T-cell (primary cell): ENCODE measurements around the gene C3orf62. TPM values are rescaled to one million over a fixed set of nuclear protein-coding genes. Genes with fewer than 3 reads are reported as not detected.
"Not testable (repeated sequence)": the region's sequence is repeated elsewhere in the genome, so short reads cannot be mapped to it uniquely, and the experiment has no call there.

Experiments used
- ATAC-seq, 4 experiments: fragments of 200-7000 bp in 3 of 4; fragments of 150-1000 bp in 1 of 4; cut with Tn5 transposase; replicated peaks in 1 of 4; 1 replicate in 3 of 4; 2 replicates in 1 of 4; pipeline ENCODE4 v1.10.0; 2021; ENCODE audit warnings: moderate library complexity in 3 of 4, mild to moderate bottlenecking in 2 of 4, moderate number of reproducible peaks in 1 of 4
- CTCF ChIA-PET, 2 donors: fragments of 300-600 bp; sonication (Branson Sonifier 250); formaldehyde crosslinking; loops; one replicate each; lab custom pipeline; 2022; ENCODE audit warnings: antibody characterized with exemption in 2 of 2; lab: Charles Lee
- POLR2A ChIA-PET, 2 donors: fragments of 300-600 bp; sonication (Branson Sonifier 250); formaldehyde crosslinking; loops; one replicate each; lab custom pipeline; 2022; ENCODE audit warnings: antibody characterized with exemption in 2 of 2; lab: Charles Lee
- DNase-seq, 35 experiments: peaks; one replicate each; pipeline versions ENCODE4 v3.0.0 to v3.0.0-alpha.2; 2013 to 2023
- H3K27ac ChIP-seq: one replicate; pipeline ENCODE4 v1.5.1; 2013; ENCODE audit warnings: low read length
- H3K27me3 ChIP-seq, 2 experiments: replicated peaks in 1 of 2; 1 replicate in 1 of 2; 2 replicates in 1 of 2; pipeline versions ENCODE4 v1.6.1 to v1.7.0; 2013; ENCODE audit warnings: low read length in 1 of 2, mixed read lengths in 1 of 2; ENCODE audit not compliant: control insufficient read depth in 2 of 2, insufficient read depth in 2 of 2; ENCODE audit errors: extremely low read depth in 1 of 2
- H3K36me3 ChIP-seq, 2 donors: 1 replicate in 1 of 2; 2 replicates in 1 of 2; pipeline versions ENCODE4 v1.6.1 to v1.7.0; 2013; ENCODE audit warnings: low read length in 1 of 2; ENCODE audit not compliant: control insufficient read depth in 2 of 2, insufficient read depth in 1 of 2; ENCODE audit errors: extremely low read depth in 1 of 2
- H3K4me1 ChIP-seq, 2 experiments: 1 replicate in 1 of 2; 2 replicates in 1 of 2; pipeline versions ENCODE4 v1.6.1 to v1.7.0; 2013; ENCODE audit warnings: low read length in 2 of 2, mixed read lengths in 1 of 2; ENCODE audit not compliant: insufficient read depth in 2 of 2, control insufficient read depth in 1 of 2; ENCODE audit errors: extremely low read depth in 1 of 2
- H3K4me3 ChIP-seq, 2 donors: 1 replicate in 1 of 2; 2 replicates in 1 of 2; pipeline versions ENCODE4 v1.5.1 to v1.7.0; 2013; ENCODE audit warnings: mild to moderate bottlenecking in 2 of 2, low read length in 1 of 2, moderate library complexity in 1 of 2; ENCODE audit not compliant: control insufficient read depth in 1 of 2; ENCODE audit errors: extremely low read depth in 1 of 2
- H3K9me3 ChIP-seq: 2 replicates; pipeline ENCODE4 v1.7.0; 2013
- H3K27ac Mint-ChIP-seq, 2 donors: one replicate each; pipeline ENCODE4 v1.8.0; 2020 to 2021; ENCODE audit warnings: mild to moderate bottlenecking in 2 of 2, mixed read lengths in 2 of 2
- H3K27me3 Mint-ChIP-seq, 2 donors: one replicate each; pipeline ENCODE4 v1.8.0; 2021 to 2022; ENCODE audit warnings: mixed read lengths in 2 of 2
- H3K36me3 Mint-ChIP-seq: one replicate; pipeline ENCODE4 v1.8.0; 2021; ENCODE audit warnings: mixed read lengths
- H3K4me1 Mint-ChIP-seq, 3 donors: one replicate each; pipeline ENCODE4 v1.8.0; 2020 to 2022; ENCODE audit warnings: mixed read lengths in 3 of 3, mild to moderate bottlenecking in 1 of 3
- H3K4me3 Mint-ChIP-seq, 3 donors: one replicate each; pipeline ENCODE4 v1.8.0; 2020 to 2022; ENCODE audit warnings: mild to moderate bottlenecking in 3 of 3, mixed read lengths in 3 of 3, moderate library complexity in 3 of 3
- H3K9me3 Mint-ChIP-seq, 3 donors: one replicate each; pipeline ENCODE4 v1.8.0; 2020 to 2022; ENCODE audit warnings: mixed read lengths in 3 of 3
- WGBS: methylation state at CpG from one replicate; pipeline ENCODE4 v1.1.5; 2013; ENCODE audit warnings: missing lambda C conversion rate; ENCODE audit not compliant: insufficient coverage; 5-methylcytosine and 5-hydroxymethylcytosine counted together
- total RNA-seq, 35 experiments: library from RNA in 6 of 35; stranded (reverse) in 6 of 35; fragments of 120-200 nt in 1 of 35; gene quantifications; one replicate each; pipeline versions ENCODE4 v1.2.1 to v1.2.4 and lab custom pipeline; 2013 to 2026

The C3orf62 gene
- total RNA-seq, 5 donors from 2014 or later (not counting 1 experiment from before 2014, with no cell fraction given), result 8.5 to 12.8 (median 10.9) TPM

- ATAC-seq (no peak), DNase-seq (no peak)
- H3K36me3 Mint-ChIP-seq, result no peaks in the 10 kb centered on the region
- peaks cover 0 to 2% of the 10 kb centered on the region in 2 donors for H3K27me3 Mint-ChIP-seq
- no peak overlapping the region for H3K27ac Mint-ChIP-seq
- Histone ChIP-seq H3K27ac (no peak overlapping the region), H3K36me3 (no peaks in the 10 kb centered on the region), H3K4me1 (no peaks in the 10 kb centered on the region), H3K9me3 (no peaks in the 10 kb centered on the region), H3K27me3 (no peaks in the 10 kb centered on the region), H3K4me3 (no peak overlapping the region)
- POLR2A ChIA-PET, result no interaction called here
- CTCF ChIA-PET, result no interaction called here
- H3K4me1 Mint-ChIP-seq, result no peaks in the 10 kb centered on the region
- no peaks in the 10 kb centered on the region for H3K9me3 Mint-ChIP-seq
- no peak overlapping the region for H3K4me3 Mint-ChIP-seq
Measured at GRCh38 chr3:49248840-49249227, 28.2 kb downstream of the C3orf62 start.

GRCh38 chr3:49244581-49245205, 32.3 kb downstream of the C3orf62 start:
- CTCF ChIA-PET, result no interaction called here

GRCh38 chr3:49240091-49240490, 36.9 kb downstream of the C3orf62 start:
- H3K9me3 ChIP-seq, H3K4me1 ChIP-seq, H3K4me1 Mint-ChIP-seq, H3K9me3 Mint-ChIP-seq, DNase-seq, H3K36me3 ChIP-seq, H3K27me3 Mint-ChIP-seq, POLR2A ChIA-PET, H3K4me3 Mint-ChIP-seq, H3K27ac ChIP-seq, H3K4me3 ChIP-seq, ATAC-seq, H3K27ac Mint-ChIP-seq, H3K36me3 Mint-ChIP-seq: not testable (repeated sequence)
- peaks cover 0 to 14% of the 10 kb centered on the region in 2 experiments for H3K27me3 ChIP-seq
- 92% methylated on average over 5 of the region's 11 CpGs for WGBS
- CTCF ChIA-PET, result interaction anchor here in 1 of 2 donors (0.7 kb wide), 2 partner anchors 101 to 428 kb away, joined by 3 to 5 read pairs; no protein-coding TSS in a partner anchor

More at GRCh38 chr3:49244581-49245205, 32.3 kb downstream of the C3orf62 start:
- DNase-seq (no peak), ATAC-seq (no peak)
- H3K4me3 ChIP-seq, result no peak overlapping the region
- POLR2A ChIA-PET, result no interaction called here
- Mint-ChIP-seq H3K27me3 (peaks cover 0 to 4% of the 10 kb centered on the region in 2 donors), H3K9me3 (no peaks in the 10 kb centered on the region), H3K27ac (no peak overlapping the region), H3K4me3 (no peak overlapping the region), H3K4me1 (no peaks in the 10 kb centered on the region), H3K36me3 (no peaks in the 10 kb centered on the region)
- H3K27ac ChIP-seq, result no peak overlapping the region
- peaks cover 0 to 11% of the 10 kb centered on the region in 2 experiments for H3K27me3 ChIP-seq
- H3K9me3 ChIP-seq, result no peaks in the 10 kb centered on the region
- WGBS, result 43% methylated on average over 1 of the region's 1 CpG
- H3K4me1 ChIP-seq, result no peaks in the 10 kb centered on the region
- no peaks in the 10 kb centered on the region for H3K36me3 ChIP-seq

GRCh38 chr3:49238274-49239127, 38.5 kb downstream of the C3orf62 start:
- H3K36me3 Mint-ChIP-seq, result no peaks in the 10 kb centered on the region
- Histone ChIP-seq H3K27ac (no peak overlapping the region), H3K4me3 (no peak overlapping the region), H3K9me3 (no peaks in the 10 kb centered on the region), H3K27me3 (peaks cover 0 to 14% of the 10 kb centered on the region in 2 experiments), H3K4me1 (no peaks in the 10 kb centered on the region), H3K36me3 (no peaks in the 10 kb centered on the region)
- H3K27me3 Mint-ChIP-seq, result peaks cover 0 to 5% of the 10 kb centered on the region in 2 donors
- DNase-seq (peak in 1 of 35 experiments; percentile 20), ATAC-seq (no peak)
- POLR2A ChIA-PET, result interaction anchor here in 1 of 2 donors (0.6 kb wide), 1 partner anchor 375 kb away, joined by 3 read pairs; no protein-coding TSS in a partner anchor
- H3K4me1 Mint-ChIP-seq, result no peaks in the 10 kb centered on the region
- WGBS, result 43% methylated on average over 3 of the region's 9 CpGs
- peaks cover 7 to 13% (median 11%) of the 10 kb centered on the region in 3 donors for H3K9me3 Mint-ChIP-seq
- CTCF ChIA-PET, result interaction anchor here in 1 of 2 donors (0.6 kb wide), 1 partner anchor 1302 kb away, joined by 3 read pairs; no protein-coding TSS in a partner anchor
- no peak overlapping the region for H3K27ac Mint-ChIP-seq
- H3K4me3 Mint-ChIP-seq, result no peak overlapping the region

- no peaks in the 10 kb centered on the region for H3K36me3 ChIP-seq
- Mint-ChIP-seq H3K4me3 (no peak overlapping the region), H3K27ac (no peak overlapping the region), H3K9me3 (peaks cover 8 to 24% (median 22%) of the 10 kb centered on the region in 3 donors), H3K36me3 (peaks cover 5% of the 10 kb centered on the region), H3K4me1 (no peaks in the 10 kb centered on the region), H3K27me3 (peaks cover 0 to 8% of the 10 kb centered on the region in 2 donors)
- ChIA-PET POLR2A (no interaction called here), CTCF (no interaction called here)
- no CpG with 5 or more reads among the region's 3 CpGs for WGBS
- no peak for DNase-seq
- peaks cover 0 to 14% of the 10 kb centered on the region in 2 experiments for H3K27me3 ChIP-seq
- no peak for ATAC-seq
- H3K4me3 ChIP-seq, result no peak overlapping the region
- no peaks in the 10 kb centered on the region for H3K4me1 ChIP-seq
- no peaks in the 10 kb centered on the region for H3K9me3 ChIP-seq
- no peak overlapping the region for H3K27ac ChIP-seq
Measured at GRCh38 chr3:49237344-49237743, 39.7 kb downstream of the C3orf62 start.

GRCh38 chr3:49236226-49236625, 40.8 kb downstream of the C3orf62 start:
- H3K27ac ChIP-seq, result no peak overlapping the region
- POLR2A ChIA-PET, result no interaction called here
- peaks cover 0 to 15% of the 10 kb centered on the region in 2 donors for H3K27me3 Mint-ChIP-seq
- no peak for DNase-seq
- peaks cover 0 to 10% of the 10 kb centered on the region in 2 experiments for H3K27me3 ChIP-seq
- no peaks in the 10 kb centered on the region for H3K4me1 Mint-ChIP-seq
- peaks cover 12 to 29% (median 26%) of the 10 kb centered on the region in 3 donors for H3K9me3 Mint-ChIP-seq
- H3K27ac Mint-ChIP-seq, result no peak overlapping the region
- H3K36me3 Mint-ChIP-seq, result peaks cover 8% of the 10 kb centered on the region
- no peaks in the 10 kb centered on the region for H3K36me3 ChIP-seq
- no peaks in the 10 kb centered on the region for H3K4me1 ChIP-seq
- no peaks in the 10 kb centered on the region for H3K9me3 ChIP-seq
- CTCF ChIA-PET, result no interaction called here
- no peak overlapping the region for H3K4me3 Mint-ChIP-seq
- no peak overlapping the region for H3K4me3 ChIP-seq
- no peak for ATAC-seq
